Mesothelial cell of epicardium (in vitro differentiated cells): Measurements from ENCODE around the gene TPP2. TPM values are rescaled to one million over a fixed set of nuclear protein-coding genes. Genes with fewer than 3 reads are reported as not detected.

Source experiments
- DNase-seq, 2 experiments: peaks; one replicate each; pipeline ENCODE4 v3.0.0; 2021; ENCODE audit warnings: low spot score in 2 of 2; ENCODE audit not compliant: unreplicated experiment in 2 of 2
- H3K27ac Mint-ChIP-seq: 2 replicates; pipeline ENCODE4 v1.8.0; 2021; ENCODE audit warnings: mixed read lengths
- H3K27me3 Mint-ChIP-seq: 2 replicates; pipeline ENCODE4 v1.8.0; 2021; ENCODE audit warnings: low read depth, mixed read lengths
- H3K36me3 Mint-ChIP-seq: 2 replicates; pipeline ENCODE4 v1.8.0; 2021; ENCODE audit warnings: mixed read lengths
- H3K4me1 Mint-ChIP-seq: 2 replicates; pipeline ENCODE4 v1.8.0; 2021; ENCODE audit warnings: mixed read lengths
- H3K4me3 Mint-ChIP-seq: 2 replicates; pipeline ENCODE4 v1.8.0; 2021; ENCODE audit warnings: mild to moderate bottlenecking, moderate library complexity, mixed read lengths
- H3K9me3 Mint-ChIP-seq: 2 replicates; pipeline ENCODE4 v1.8.0; 2021; ENCODE audit warnings: mixed read lengths
- total RNA-seq: library from RNA; stranded (reverse); gene quantifications from 3 replicates; pipeline ENCODE4 v1.2.1, GENCODE V29; 2021
- TF ChIP-seq, protein P1 (sequence below): fragments of 200-600 bp; sonication (generic); IDR thresholded peaks from one replicate; pipeline ENCODE4 v1.5.0; 2021; ENCODE audit warnings: antibody characterized with exemption; ENCODE audit not compliant: unreplicated experiment

Gene TPP2
- total RNA-seq, 1 donor from 2014 or later: 54.2 TPM

DNA sequence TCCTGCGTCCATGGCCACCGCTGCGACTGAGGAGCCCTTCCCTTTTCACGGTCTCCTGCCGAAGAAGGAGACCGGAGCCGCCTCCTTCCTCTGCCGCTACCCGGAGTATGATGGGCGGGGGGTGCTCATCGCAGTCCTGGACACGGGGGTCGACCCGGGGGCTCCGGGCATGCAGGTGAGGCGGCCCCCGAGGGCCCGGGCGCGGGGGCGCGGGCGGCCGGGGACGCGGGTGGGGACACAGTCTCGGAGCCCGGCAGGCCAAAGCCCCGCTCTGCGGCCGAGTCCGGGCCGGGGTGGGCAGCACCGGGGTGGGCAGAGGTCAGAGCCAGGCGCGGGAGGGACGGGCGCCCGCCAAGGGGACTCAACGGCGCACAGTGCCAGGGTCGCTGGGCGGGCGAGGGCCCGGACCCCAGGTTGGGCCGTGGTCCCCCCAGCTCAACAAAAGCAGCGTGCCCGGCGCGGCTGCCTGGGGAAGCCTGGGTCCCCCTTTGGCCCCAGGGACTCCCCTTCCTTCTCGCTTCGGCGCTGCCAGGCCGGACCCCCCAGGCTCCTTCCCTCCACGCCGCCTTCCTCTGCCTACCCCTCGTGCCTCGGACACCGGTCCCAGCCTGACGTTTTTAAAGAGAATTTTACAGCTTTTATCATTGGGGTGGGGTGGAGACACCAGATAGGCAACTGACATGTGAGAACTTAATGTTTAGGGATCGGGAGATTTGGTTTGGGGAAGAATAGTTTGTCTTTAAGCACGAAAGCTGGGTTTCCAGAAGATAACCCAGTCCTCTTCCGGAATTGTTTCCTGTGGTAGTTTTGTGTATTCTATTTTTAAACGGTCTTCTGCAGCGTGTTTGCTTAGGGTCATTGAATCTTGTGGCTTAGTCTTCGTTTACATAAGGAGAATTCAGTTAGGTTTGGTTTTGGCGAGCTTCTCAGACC lies 509 bp downstream of the TPP2 start:
- no peaks in the 10 kb centered on the region for H3K27me3 Mint-ChIP-seq
- no peaks in the 10 kb centered on the region for H3K9me3 Mint-ChIP-seq
- H3K36me3 Mint-ChIP-seq: no peaks in the 10 kb centered on the region
- H3K4me3 Mint-ChIP-seq: peak overlapping the region; percentile 91
- peak in 1 of 2 experiments; percentile 49 for DNase-seq
- TF ChIP-seq, protein P1, sequence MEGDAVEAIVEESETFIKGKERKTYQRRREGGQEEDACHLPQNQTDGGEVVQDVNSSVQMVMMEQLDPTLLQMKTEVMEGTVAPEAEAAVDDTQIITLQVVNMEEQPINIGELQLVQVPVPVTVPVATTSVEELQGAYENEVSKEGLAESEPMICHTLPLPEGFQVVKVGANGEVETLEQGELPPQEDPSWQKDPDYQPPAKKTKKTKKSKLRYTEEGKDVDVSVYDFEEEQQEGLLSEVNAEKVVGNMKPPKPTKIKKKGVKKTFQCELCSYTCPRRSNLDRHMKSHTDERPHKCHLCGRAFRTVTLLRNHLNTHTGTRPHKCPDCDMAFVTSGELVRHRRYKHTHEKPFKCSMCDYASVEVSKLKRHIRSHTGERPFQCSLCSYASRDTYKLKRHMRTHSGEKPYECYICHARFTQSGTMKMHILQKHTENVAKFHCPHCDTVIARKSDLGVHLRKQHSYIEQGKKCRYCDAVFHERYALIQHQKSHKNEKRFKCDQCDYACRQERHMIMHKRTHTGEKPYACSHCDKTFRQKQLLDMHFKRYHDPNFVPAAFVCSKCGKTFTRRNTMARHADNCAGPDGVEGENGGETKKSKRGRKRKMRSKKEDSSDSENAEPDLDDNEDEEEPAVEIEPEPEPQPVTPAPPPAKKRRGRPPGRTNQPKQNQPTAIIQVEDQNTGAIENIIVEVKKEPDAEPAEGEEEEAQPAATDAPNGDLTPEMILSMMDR: no peak
- H3K27ac Mint-ChIP-seq: peak overlapping the region; percentile 99
- peaks cover 31% of the 10 kb centered on the region for H3K4me1 Mint-ChIP-seq

DNA sequence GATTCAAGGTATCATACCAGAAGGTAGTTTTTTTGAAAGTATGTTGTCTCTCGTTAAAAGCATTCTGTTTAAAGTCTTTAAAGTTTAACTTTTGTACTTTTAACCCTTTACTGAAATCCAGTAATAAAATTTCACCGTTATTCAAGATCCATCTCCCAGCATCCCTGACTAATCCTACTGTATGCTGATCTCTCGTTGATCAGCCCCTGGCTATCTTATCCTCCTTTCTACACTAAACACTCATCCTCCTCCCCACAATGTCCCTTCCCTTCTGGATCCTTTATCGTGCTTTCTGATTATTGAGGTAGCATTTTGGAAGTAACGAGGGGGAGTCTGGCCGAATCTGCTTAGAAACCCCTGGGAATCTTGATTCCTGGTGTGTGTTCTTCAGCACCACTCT lies 1.3 kb downstream of the TPP2 start:
- DNase-seq: no peak
- Mint-ChIP-seq H3K4me1 (peaks cover 31% of the 10 kb centered on the region), H3K36me3 (peaks cover 4% of the 10 kb centered on the region), H3K27me3 (no peaks in the 10 kb centered on the region), H3K27ac (peak overlapping the region; percentile 82), H3K9me3 (no peaks in the 10 kb centered on the region), H3K4me3 (peak overlapping the region; percentile 83)
- TF ChIP-seq, protein P1: no peak

DNA sequence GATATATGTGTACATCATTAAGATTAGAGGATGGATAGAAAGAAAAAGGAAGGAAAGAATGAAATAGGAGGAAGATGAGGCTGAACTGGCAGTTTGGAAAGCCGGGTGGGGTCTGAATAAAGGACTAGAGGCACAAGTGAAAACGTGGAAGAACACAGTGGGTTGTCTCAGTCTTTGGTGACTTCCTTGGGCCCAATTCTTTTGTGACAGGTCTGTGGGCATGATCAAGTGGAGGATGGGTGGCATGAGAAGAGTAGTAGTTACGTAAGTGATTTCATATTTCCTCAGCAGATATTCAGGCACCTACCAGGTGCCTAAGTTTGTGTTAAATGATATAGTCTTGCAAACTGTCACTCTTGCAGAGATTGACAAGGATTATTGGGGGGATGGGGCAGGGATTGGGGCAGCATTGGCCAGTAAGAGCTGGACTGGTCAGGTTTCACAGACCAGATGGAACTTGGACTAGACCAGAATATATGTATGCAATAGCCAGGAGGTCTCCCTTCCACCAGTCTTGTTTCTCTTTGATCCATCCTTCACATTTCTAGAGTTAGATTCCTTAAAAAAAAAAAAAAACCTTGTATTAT lies 2.7 kb downstream of the TPP2 start:
- H3K27me3 Mint-ChIP-seq: no peaks in the 10 kb centered on the region
- peaks cover 31% of the 10 kb centered on the region for H3K4me1 Mint-ChIP-seq
- H3K27ac Mint-ChIP-seq: no peak overlapping the region
- DNase-seq: no peak
- H3K36me3 Mint-ChIP-seq: peaks cover 4% of the 10 kb centered on the region
- TF ChIP-seq, protein P1: no peak
- H3K9me3 Mint-ChIP-seq: no peaks in the 10 kb centered on the region
- H3K4me3 Mint-ChIP-seq: no peak overlapping the region

DNA sequence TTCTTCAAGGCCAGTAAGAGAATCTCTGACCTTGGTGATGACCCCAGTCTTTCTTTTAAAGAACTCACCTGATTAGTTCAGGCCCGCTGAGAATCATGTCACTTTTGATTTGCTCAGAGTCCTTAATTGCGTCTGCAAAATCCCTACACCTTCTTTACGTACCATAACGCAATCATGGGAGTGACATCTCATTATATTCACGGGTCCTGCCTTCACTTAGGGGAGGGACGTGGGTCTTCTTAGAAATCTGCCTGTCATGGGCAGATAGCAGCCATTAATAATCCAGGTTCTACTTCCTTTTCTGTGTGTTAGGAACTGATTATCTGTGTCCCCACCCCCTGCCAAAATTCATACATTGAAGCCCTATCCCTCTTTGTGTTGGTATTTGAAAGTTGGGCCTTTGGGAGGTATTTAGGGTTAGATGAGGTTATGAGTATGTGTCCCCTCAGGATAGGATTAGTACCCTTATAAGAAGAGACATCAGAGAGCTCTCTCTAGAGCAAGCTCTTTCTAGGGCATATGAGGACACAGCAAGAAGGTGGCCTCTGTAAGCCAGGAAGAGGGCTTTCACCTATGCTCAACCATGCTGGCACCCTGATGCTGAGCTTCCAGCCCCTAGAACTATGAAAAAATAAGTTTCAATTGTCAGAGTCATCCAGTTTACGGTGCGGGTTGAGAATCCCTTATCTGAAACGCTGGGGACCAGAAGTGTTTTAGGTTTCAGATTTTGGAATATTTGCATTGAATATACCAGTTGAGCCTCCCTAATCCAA lies 9.9 kb downstream of the TPP2 start:
- Mint-ChIP-seq H3K4me3 (no peak overlapping the region), H3K4me1 (peaks cover 5% of the 10 kb centered on the region), H3K36me3 (peaks cover 40% of the 10 kb centered on the region), H3K9me3 (no peaks in the 10 kb centered on the region), H3K27me3 (no peaks in the 10 kb centered on the region), H3K27ac (no peak overlapping the region)
- no peak for DNase-seq
- TF ChIP-seq, protein P1: no peak

DNA sequence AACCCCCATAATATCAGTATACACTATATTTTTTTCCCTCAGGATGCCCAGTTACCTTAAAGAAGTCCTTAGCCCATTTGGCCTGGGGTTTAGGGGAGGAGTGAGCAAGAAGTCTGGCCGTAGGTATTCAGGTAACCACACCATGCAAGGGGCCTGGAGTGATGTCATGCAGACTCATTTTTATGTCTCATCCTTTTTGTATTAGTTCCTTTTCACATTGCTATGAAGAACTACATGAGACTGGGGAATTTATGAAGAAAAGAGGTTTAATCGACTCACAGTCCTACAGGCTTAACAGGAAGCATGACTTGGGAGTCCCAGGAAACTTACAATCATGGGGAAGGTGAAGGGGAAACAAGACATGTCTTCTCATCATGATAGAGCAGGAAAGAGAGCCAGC lies 12.2 kb downstream of the TPP2 start:
- DNase-seq: no peak
- H3K27me3 Mint-ChIP-seq: no peaks in the 10 kb centered on the region
- peaks cover 5% of the 10 kb centered on the region for H3K4me1 Mint-ChIP-seq
- H3K27ac Mint-ChIP-seq: no peak overlapping the region
- H3K9me3 Mint-ChIP-seq: no peaks in the 10 kb centered on the region
- H3K4me3 Mint-ChIP-seq: no peak overlapping the region
- H3K36me3 Mint-ChIP-seq: peaks cover 38% of the 10 kb centered on the region
- TF ChIP-seq, protein P1: no peak
